Activated B cell treated with CpG ODN at 0.5 μM for 24 hours (primary cell): ENCODE results near the gene TAC4. TPM values are rescaled to one million over a fixed set of nuclear protein-coding genes. Genes with fewer than 3 reads are reported as not detected.

Experiments used
- ATAC-seq: fragments of 200-7000 bp; cut with Tn5 transposase; one replicate; pipeline ENCODE4 v1.10.0; 2021; ENCODE audit warnings: low read depth, mild to moderate bottlenecking, moderate library complexity
- CTCF ChIA-PET: fragments of 350-600 bp; sonication (Branson Sonifier 250); formaldehyde crosslinking; loops from one replicate; lab custom pipeline; 2021; ENCODE audit warnings: antibody characterized with exemption; lab: Charles Lee
- POLR2A ChIA-PET: fragments of 350-600 bp; sonication (Branson Sonifier 250); formaldehyde crosslinking; loops from one replicate; lab custom pipeline; 2021; ENCODE audit warnings: antibody characterized with exemption; lab: Charles Lee
- DNase-seq: peaks from one replicate; pipeline ENCODE4 v3.0.0; 2022
- H3K27ac Mint-ChIP-seq: one replicate; pipeline ENCODE4 v1.8.0; 2020; ENCODE audit warnings: mixed read lengths
- H3K27me3 Mint-ChIP-seq: one replicate; pipeline ENCODE4 v1.8.0; 2021; ENCODE audit warnings: mixed read lengths
- H3K36me3 Mint-ChIP-seq: one replicate; pipeline ENCODE4 v1.8.0; 2021; ENCODE audit warnings: low read depth, mixed read lengths
- H3K4me1 Mint-ChIP-seq: one replicate; pipeline ENCODE4 v1.8.0; 2021; ENCODE audit warnings: mixed read lengths
- H3K4me3 Mint-ChIP-seq: one replicate; pipeline ENCODE4 v1.8.0; 2020; ENCODE audit warnings: mild to moderate bottlenecking, mixed read lengths
- H3K9me3 Mint-ChIP-seq: one replicate; pipeline ENCODE4 v1.8.0; 2020; ENCODE audit warnings: mixed read lengths
- CTCF ChIP-seq: fragments of 200-600 bp; IDR thresholded peaks from one replicate; pipeline ENCODE4 v1.8.0; 2022; ENCODE audit warnings: antibody characterized with exemption, mild to moderate bottlenecking
- intact Hi-C: fragments of 100-400 bp; cut with micrococcal nuclease; formaldehyde crosslinking; loops from one replicate; pipeline ENCODE4 v1.15.1; 2024
- total RNA-seq: library from RNA; stranded (reverse); gene quantifications from 2 replicates; pipeline ENCODE4 v1.2.3, GENCODE V29; 2022

Gene TAC4
- total RNA-seq, 1 donor from 2014 or later: not detected

- no peak overlapping the region for H3K27ac Mint-ChIP-seq
- no peak for TF ChIP-seq CTCF
- DNase-seq (no peak), ATAC-seq (no peak)
- H3K4me3 Mint-ChIP-seq: no peak overlapping the region
- no peaks in the 10 kb centered on the region for H3K4me1 Mint-ChIP-seq
- CTCF ChIA-PET: no interaction called here
- POLR2A ChIA-PET: no interaction called here
- no peaks in the 10 kb centered on the region for H3K9me3 Mint-ChIP-seq
- H3K27me3 Mint-ChIP-seq: peaks cover 29% of the 10 kb centered on the region
- intact Hi-C loops: no loop called here
- H3K36me3 Mint-ChIP-seq: no peaks in the 10 kb centered on the region
These were observed 26.1 kb upstream of the TAC4 start for GRCh38 chr17:49873926-49874325.

- ATAC-seq: no peak
- DNase-seq: no peak
- H3K4me1 Mint-ChIP-seq: no peaks in the 10 kb centered on the region
- POLR2A ChIA-PET: no interaction called here
- peaks cover 27% of the 10 kb centered on the region for H3K27me3 Mint-ChIP-seq
- CTCF ChIA-PET: no interaction called here
- intact Hi-C loops: no loop called here
- no peaks in the 10 kb centered on the region for H3K36me3 Mint-ChIP-seq
- H3K4me3 Mint-ChIP-seq: no peak overlapping the region
- H3K27ac Mint-ChIP-seq: no peak overlapping the region
- TF ChIP-seq CTCF: no peak
- H3K9me3 Mint-ChIP-seq: no peaks in the 10 kb centered on the region
These were observed 25.6 kb upstream of the TAC4 start for GRCh38 chr17:49873466-49873865.

GRCh38 chr17:49872754-49873377, 25.0 kb upstream of the TAC4 start:
- H3K27ac Mint-ChIP-seq: no peak overlapping the region
- H3K4me1 Mint-ChIP-seq: no peaks in the 10 kb centered on the region
- intact Hi-C loops: no loop called here
- no peak for ATAC-seq
- peaks cover 25% of the 10 kb centered on the region for H3K27me3 Mint-ChIP-seq
- ChIA-PET CTCF (interaction anchor here (0.9 kb wide), 1 partner anchor 126 kb away, joined by 3 read pairs; no protein-coding TSS in a partner anchor), POLR2A (no interaction called here)
- DNase-seq: no peak
- no peak for TF ChIP-seq CTCF
- no peaks in the 10 kb centered on the region for H3K36me3 Mint-ChIP-seq
- no peak overlapping the region for H3K4me3 Mint-ChIP-seq
- H3K9me3 Mint-ChIP-seq: no peaks in the 10 kb centered on the region

- no peaks in the 10 kb centered on the region for H3K9me3 Mint-ChIP-seq
- H3K36me3 Mint-ChIP-seq: no peaks in the 10 kb centered on the region
- ChIA-PET POLR2A (no interaction called here), CTCF (no interaction called here)
- ATAC-seq: no peak
- H3K27ac Mint-ChIP-seq: no peak overlapping the region
- no peak for TF ChIP-seq CTCF
- no peaks in the 10 kb centered on the region for H3K4me1 Mint-ChIP-seq
- intact Hi-C loops: no loop called here
- no peak overlapping the region for H3K4me3 Mint-ChIP-seq
- peaks cover 23% of the 10 kb centered on the region for H3K27me3 Mint-ChIP-seq
- no peak for DNase-seq
These were observed 23.3 kb upstream of the TAC4 start for GRCh38 chr17:49871211-49871610.

- TF ChIP-seq CTCF: no peak
- Mint-ChIP-seq H3K36me3 (no peaks in the 10 kb centered on the region), H3K4me1 (no peaks in the 10 kb centered on the region), H3K27me3 (peaks cover 19% of the 10 kb centered on the region), H3K4me3 (no peak overlapping the region), H3K27ac (no peak overlapping the region), H3K9me3 (no peaks in the 10 kb centered on the region)
- intact Hi-C loops: no loop called here
- CTCF ChIA-PET: no interaction called here
- DNase-seq (no peak), ATAC-seq (no peak)
- POLR2A ChIA-PET: no interaction called here
These were observed 22.4 kb upstream of the TAC4 start for GRCh38 chr17:49870298-49870697.
